H1 (cell line): ENCODE measurements around the gene MTR. TPM values are rescaled to one million over a fixed set of nuclear protein-coding genes. Genes with fewer than 3 reads are reported as not detected.

Experiments
- CTCF ChIA-PET: fragments of 300-600 bp; sonication (Branson Sonifier 250); formaldehyde crosslinking; loops from one replicate; lab custom pipeline; 2021; ENCODE audit not compliant: partially characterized antibody; lab: Charles Lee
- POLR2A ChIA-PET: fragments of 300-600 bp; sonication (Branson Sonifier 250); formaldehyde crosslinking; loops from one replicate; lab custom pipeline; 2021; ENCODE audit warnings: inconsistent platforms; ENCODE audit not compliant: partially characterized antibody; lab: Charles Lee
- DNase-seq, 2 experiments: peaks; one replicate each; pipeline versions ENCODE4 v3.0.0 to v3.0.0-alpha.2; 2010 to 2022; ENCODE audit warnings: low spot score in 2 of 2, low read depth in 1 of 2, mixed read lengths in 1 of 2
- FAIRE-seq: peaks from 2 replicates; lab custom pipeline; 2011; peaks lifted over from hg19 to GRCh38; lab: Jason Lieb, UNC
- H2AFZ ChIP-seq: 2 replicates; pipeline ENCODE4 v1.8.1; 2012; ENCODE audit warnings: low read length, inconsistent platforms
- H2AK5ac ChIP-seq: 2 replicates; pipeline ENCODE4 v1.6.1; 2013; ENCODE audit warnings: low read depth, low read length
- H2BK120ac ChIP-seq: replicated peaks from 2 replicates; pipeline ENCODE3; 2013; ENCODE audit warnings: low read depth, low read length, inconsistent platforms
- H2BK12ac ChIP-seq: 2 replicates; pipeline ENCODE4 v1.6.1; 2013; ENCODE audit warnings: low read depth, low read length
- H2BK15ac ChIP-seq: 2 replicates; pipeline ENCODE4 v1.6.1; 2013; ENCODE audit warnings: low read length
- H2BK20ac ChIP-seq: 2 replicates; pipeline ENCODE4 v1.6.1; 2013; ENCODE audit warnings: low read length
- H2BK5ac ChIP-seq: 2 replicates; pipeline ENCODE4 v1.6.1; 2013; ENCODE audit warnings: low read depth, low read length
- H3K14ac ChIP-seq: 2 replicates; pipeline ENCODE4 v1.6.1; 2013; ENCODE audit warnings: inconsistent platforms; ENCODE audit not compliant: insufficient read length
- H3K18ac ChIP-seq: 2 replicates; pipeline ENCODE4 v1.6.1; 2013; ENCODE audit warnings: low read length; ENCODE audit errors: extremely low read depth
- H3K23ac ChIP-seq: 2 replicates; pipeline ENCODE4 v1.6.1; 2013; ENCODE audit warnings: inconsistent platforms; ENCODE audit not compliant: insufficient read length
- H3K23me2 ChIP-seq: 2 replicates; pipeline ENCODE4 v1.6.1; 2013; ENCODE audit warnings: low read depth, low read length
- H3K27ac ChIP-seq: 2 replicates; pipeline ENCODE4 v1.6.1; 2011; ENCODE audit warnings: low read depth, low read length, inconsistent platforms
- H3K27me3 ChIP-seq, 4 experiments: replicated peaks in 1 of 4; 1 replicate in 1 of 4; 2 replicates in 3 of 4; pipeline versions ENCODE4 v1.6.1 to v1.8.1; 2011 to 2013; ENCODE audit warnings: low read length in 3 of 4, mild to moderate bottlenecking in 3 of 4, inconsistent platforms in 2 of 4, mixed read lengths in 2 of 4, moderate library complexity in 1 of 4; ENCODE audit not compliant: control insufficient read depth in 3 of 4, insufficient read depth in 3 of 4; ENCODE audit errors: extremely low read depth in 1 of 4
- H3K36me3 ChIP-seq, 4 experiments: 2 replicates each; pipeline versions ENCODE4 v1.6.1 to v1.8.1; 2011 to 2013; ENCODE audit warnings: mild to moderate bottlenecking in 4 of 4, low read length in 3 of 4, moderate library complexity in 2 of 4, control low read depth in 1 of 4, inconsistent platforms in 1 of 4; ENCODE audit not compliant: insufficient read depth in 4 of 4, control insufficient read depth in 2 of 4
- H3K4ac ChIP-seq: replicated peaks from 2 replicates; pipeline ENCODE3; 2013; ENCODE audit warnings: low read length, low read depth, mixed read lengths, inconsistent platforms; ENCODE audit not compliant: insufficient read length
- H3K4me1 ChIP-seq, 4 experiments: replicated peaks in 1 of 4; 1 replicate in 1 of 4; 2 replicates in 3 of 4; pipeline versions ENCODE4 v1.6.1 to v1.8.1; 2011 to 2013; ENCODE audit warnings: low read length in 3 of 4, inconsistent platforms in 2 of 4, mixed read lengths in 1 of 4; ENCODE audit not compliant: insufficient read depth in 4 of 4, control insufficient read depth in 3 of 4
- H3K4me2 ChIP-seq, 2 experiments: 2 replicates each; pipeline versions ENCODE4 v1.6.1 to v1.8.1; 2011 to 2013; ENCODE audit warnings: low read depth in 2 of 2, low read length in 2 of 2, control low read depth in 1 of 2, inconsistent platforms in 1 of 2, mild to moderate bottlenecking in 1 of 2; ENCODE audit not compliant: insufficient read depth in 1 of 2
- H3K4me3 ChIP-seq, 4 experiments: fragments of 200-600, 300-600 bp in 1 of 4; sonication (generic), shearing (Covaris generic), sonication (Bioruptor Twin) in 1 of 4; 2 replicates each; pipeline versions ENCODE4 v1.5.1 to v1.8.1; 2011 to 2016; ENCODE audit warnings: low read length in 4 of 4, low read depth in 3 of 4, control low read depth in 2 of 4, inconsistent platforms in 2 of 4, mild to moderate bottlenecking in 2 of 4, mixed read lengths in 1 of 4, moderate library complexity in 1 of 4; ENCODE audit not compliant: insufficient read depth in 2 of 4; ENCODE audit errors: extremely low read depth in 1 of 4
- H3K56ac ChIP-seq: replicated peaks from 2 replicates; pipeline ENCODE3; 2013; ENCODE audit warnings: low read depth, mild to moderate bottlenecking, mixed read lengths, low read length, inconsistent platforms; ENCODE audit not compliant: insufficient read length
- H3K79me1 ChIP-seq: 2 replicates; pipeline ENCODE4 v1.6.1; 2013; ENCODE audit warnings: low read depth, low read length, control low read depth
- H3K79me2 ChIP-seq, 2 experiments: 2 replicates each; pipeline versions ENCODE4 v1.6.1 to v1.8.1; 2012 to 2013; ENCODE audit warnings: low read length in 2 of 2, mild to moderate bottlenecking in 2 of 2, inconsistent platforms in 1 of 2; ENCODE audit not compliant: insufficient read depth in 2 of 2, control insufficient read depth in 1 of 2
- H3K9ac ChIP-seq, 4 experiments: replicated peaks in 1 of 4; 1 replicate in 1 of 4; 2 replicates in 3 of 4; pipeline versions ENCODE4 v1.6.1 to v1.8.1; 2011 to 2013; ENCODE audit warnings: low read depth in 3 of 4, low read length in 3 of 4, control low read depth in 2 of 4, mild to moderate bottlenecking in 2 of 4, moderate library complexity in 2 of 4, inconsistent platforms in 1 of 4; ENCODE audit errors: extremely low read depth in 1 of 4
- H3K9me3 ChIP-seq, 2 experiments: 2 replicates each; pipeline versions ENCODE4 v1.6.1 to v1.8.1; 2012 to 2013; ENCODE audit warnings: mild to moderate bottlenecking in 2 of 2, moderate library complexity in 2 of 2, control low read depth in 1 of 2, inconsistent platforms in 1 of 2, low read depth in 1 of 2, low read length in 1 of 2, mixed read lengths in 1 of 2; ENCODE audit not compliant: insufficient read depth in 2 of 2
- H4K20me1 ChIP-seq, 2 experiments: replicated peaks in 1 of 2; 2 replicates each; pipeline versions ENCODE3 to v1.8.1; 2011 to 2013; ENCODE audit warnings: inconsistent platforms in 2 of 2, low read length in 2 of 2, mild to moderate bottlenecking in 1 of 2; ENCODE audit not compliant: insufficient read depth in 2 of 2, control insufficient read depth in 1 of 2
- H4K5ac ChIP-seq: 2 replicates; pipeline ENCODE4 v1.6.1; 2013; ENCODE audit warnings: low read length, low read depth, mixed read lengths, inconsistent platforms; ENCODE audit not compliant: insufficient read length
- H4K8ac ChIP-seq: 2 replicates; pipeline ENCODE4 v1.8.0; 2013; ENCODE audit warnings: mild to moderate bottlenecking, moderate library complexity, low read length, inconsistent platforms; ENCODE audit not compliant: insufficient read depth; ENCODE audit errors: extremely low read depth
- H4K91ac ChIP-seq: replicated peaks from 2 replicates; pipeline ENCODE3; 2013; ENCODE audit warnings: low read length, mixed read lengths, inconsistent platforms; ENCODE audit not compliant: insufficient read length
- ATF2 ChIP-seq: IDR thresholded peaks from 2 replicates; pipeline ENCODE4 v1.6.1; 2012; ENCODE audit warnings: low read length, inconsistent platforms
- EGR1 ChIP-seq: IDR thresholded peaks from 2 replicates; pipeline ENCODE4 v1.6.1; 2011; ENCODE audit warnings: low read depth, low read length, borderline replicate concordance
- EZH2 ChIP-seq: fragments of 200-600 bp; sonication (generic); IDR thresholded peaks from 2 replicates; pipeline ENCODE4 v1.7.1; 2012; ENCODE audit warnings: low read depth, mild to moderate bottlenecking, moderate library complexity, low read length, inconsistent platforms; ENCODE audit not compliant: severe bottlenecking
- GTF2F1 ChIP-seq: IDR thresholded peaks from 2 replicates; pipeline ENCODE4 v1.6.1; 2012; ENCODE audit warnings: low read depth, low read length, improper control_type of control experiment, borderline replicate concordance
- HDAC6 ChIP-seq: IDR thresholded peaks from one replicate; pipeline ENCODE4 v1.7.1; 2012; ENCODE audit warnings: low read depth, mild to moderate bottlenecking, inconsistent platforms, low read length, moderate library complexity
- KDM1A ChIP-seq: fragments of 200-600, 300-600 bp; sonication (generic); IDR thresholded peaks from 2 replicates; pipeline ENCODE4 v1.7.1; 2016; ENCODE audit warnings: mild to moderate bottlenecking, low read length, borderline replicate concordance
- POLR2AphosphoS5 ChIP-seq: IDR thresholded peaks from 2 replicates; pipeline ENCODE4 v1.6.1; 2011; ENCODE audit warnings: low read depth, low read length
- SIRT6 ChIP-seq: IDR thresholded peaks from one replicate; pipeline ENCODE4 v1.7.1; 2012; ENCODE audit warnings: low read length, inconsistent platforms
- SP2 ChIP-seq: IDR thresholded peaks from 2 replicates; pipeline ENCODE4 v1.6.1; 2012; ENCODE audit warnings: mild to moderate bottlenecking, low read length, inconsistent platforms
- SRF ChIP-seq: IDR thresholded peaks from 2 replicates; pipeline ENCODE4 v1.6.1; 2011; ENCODE audit warnings: mild to moderate bottlenecking, low read depth, low read length, moderate library complexity
- ZNF274 ChIP-seq: IDR thresholded peaks from 2 replicates; pipeline ENCODE4 v1.7.0; 2012; ENCODE audit warnings: low read length, borderline replicate concordance; ENCODE audit errors: extremely low read depth
- WGBS, 2 experiments: shearing (Covaris generic) in 1 of 2; methylation state at CpG; one replicate each; pipeline versions ENCODE4 v1.1.6 to v1.1.7; 2013 to 2015; ENCODE audit warnings: low lambda C conversion rate in 2 of 2, mixed read lengths in 2 of 2, inconsistent platforms in 1 of 2, low coverage in 1 of 2, missing lambda C conversion rate in 1 of 2; ENCODE audit not compliant: insufficient replicate concordance in 2 of 2, insufficient coverage in 1 of 2, insufficient read length in 1 of 2; ENCODE audit errors: extremely low coverage in 1 of 2, missing lambda C conversion rate in 1 of 2; 5-methylcytosine and 5-hydroxymethylcytosine counted together
- polyA plus RNA-seq, 7 experiments: library from polyadenylated mRNA; depleted of rRNA in 3 of 7; stranded (reverse) in 5 of 7; unstranded in 2 of 7; fragments of >200 nt in 5 of 7; fragments of 200-250 nt in 2 of 7; gene quantifications; 1 replicate in 5 of 7; 2 replicates in 1 of 7; 4 replicates in 1 of 7; pipeline versions ENCODE4 v1.2.1 to v1.2.3, GENCODE V29; 2011 to 2013; ENCODE audit warnings: missing spikeins in 2 of 7, mixed read lengths in 2 of 7
- total RNA-seq: library from RNA; stranded (reverse); fragmentation: NEBNext Ultra II Directional; extraction: Animal tissue kit (Norgen Biotek cat#: 25700); gene quantifications from 2 replicates; pipeline ENCODE4 v1.2.1, GENCODE V29; 2021

MTR gene
- total and polyA plus RNA-seq, 2 of the 8 experiments (the other 6 are each of a cell fraction or from before 2014, with no cell fraction given) = 4.8 to 27.4 TPM

- no peak overlapping the region for H2BK20ac ChIP-seq
- no peak overlapping the region for H2BK12ac ChIP-seq
- no peaks in the 10 kb centered on the region for H3K27me3 ChIP-seq
- no peak overlapping the region for H3K14ac ChIP-seq
- H3K4me1 ChIP-seq = no peaks in the 10 kb centered on the region
- peaks cover 2 to 11% (median 9%) of the 10 kb centered on the region in 4 experiments; a peak in 6 of 8 replicates for H3K36me3 ChIP-seq
- H3K9me3 ChIP-seq = no peaks in the 10 kb centered on the region
- no peak overlapping the region for H3K9ac ChIP-seq
- CTCF ChIA-PET = no interaction called here
- no peak overlapping the region for H4K8ac ChIP-seq
- DNase-seq = no peak
- H3K18ac ChIP-seq = no peak overlapping the region
- H3K23ac ChIP-seq = no peak overlapping the region
- H3K79me2 ChIP-seq = no peaks in the 10 kb centered on the region
- H4K91ac ChIP-seq = no peak overlapping the region
- POLR2A ChIA-PET = no interaction called here
- FAIRE-seq = no peak
- TF ChIP-seq SP2 (no peak), HDAC6 (no peak), ZNF274 (no peak), EGR1 (no peak), EZH2 (no peak), GTF2F1 (no peak), KDM1A (no peak), SRF (no peak), ATF2 (no peak), SIRT6 (no peak), POLR2AphosphoS5 (no peak)
- no peak overlapping the region for H3K56ac ChIP-seq
- no peaks in the 10 kb centered on the region for H3K79me1 ChIP-seq
- no peaks in the 10 kb centered on the region for H4K20me1 ChIP-seq
- no peak overlapping the region for H2BK5ac ChIP-seq
- H3K4ac ChIP-seq = no peak overlapping the region
- no peak overlapping the region for H3K27ac ChIP-seq
- H3K23me2 ChIP-seq = no peaks in the 10 kb centered on the region
- no peak overlapping the region for H2AFZ ChIP-seq
- H2BK15ac ChIP-seq = no peak overlapping the region
- no peak overlapping the region for H2AK5ac ChIP-seq
- no peak overlapping the region for H3K4me2 ChIP-seq
- WGBS, 2 experiments = 71% methylated on average over 4 of the region's 4 CpGs; no CpG with 5 or more reads in 1 of the 2 experiments
- H2BK120ac ChIP-seq = no peak overlapping the region
- H3K4me3 ChIP-seq = no peak overlapping the region
- H4K5ac ChIP-seq = no peak overlapping the region
These were observed 87.6 kb downstream of the MTR start for GRCh38 chr1:236882678-236883077.
